Endothelial cell (in vitro differentiated cells): Measurements from ENCODE around the gene TAP2. TPM values are rescaled to one million over a fixed set of nuclear protein-coding genes. Genes with fewer than 3 reads are reported as not detected.

ENCODE experiments used
- DNase-seq: peaks from one replicate; pipeline ENCODE4 v3.0.0; 2021; ENCODE audit warnings: low spot score
- H3K27ac Mint-ChIP-seq: one replicate; pipeline ENCODE4 v1.8.0; 2021; ENCODE audit warnings: mixed read lengths, inconsistent platforms; ENCODE audit not compliant: unreplicated experiment
- H3K27me3 Mint-ChIP-seq: one replicate; pipeline ENCODE4 v1.8.0; 2021; ENCODE audit warnings: mild to moderate bottlenecking, moderate library complexity, mixed read lengths, inconsistent platforms; ENCODE audit not compliant: unreplicated experiment
- H3K36me3 Mint-ChIP-seq: one replicate; pipeline ENCODE4 v1.8.0; 2021; ENCODE audit warnings: mild to moderate bottlenecking, low read depth, mixed read lengths, inconsistent platforms; ENCODE audit not compliant: unreplicated experiment
- H3K4me1 Mint-ChIP-seq: one replicate; pipeline ENCODE4 v1.8.0; 2021; ENCODE audit warnings: mild to moderate bottlenecking, mixed read lengths, inconsistent platforms; ENCODE audit not compliant: unreplicated experiment
- H3K4me3 Mint-ChIP-seq: one replicate; pipeline ENCODE4 v1.8.0; 2021; ENCODE audit warnings: mild to moderate bottlenecking, mixed read lengths, inconsistent platforms; ENCODE audit not compliant: unreplicated experiment
- H3K9me3 Mint-ChIP-seq: one replicate; pipeline ENCODE4 v1.8.0; 2021; ENCODE audit warnings: mixed read lengths, inconsistent platforms; ENCODE audit not compliant: unreplicated experiment
- CTCF ChIP-seq: fragments of 200-600 bp; sonication (generic); IDR thresholded peaks from one replicate; pipeline ENCODE4 v1.5.0; 2021; ENCODE audit warnings: antibody characterized with exemption; ENCODE audit not compliant: unreplicated experiment
- total RNA-seq: library from RNA; stranded (reverse); fragmentation: NEBNext Ultra II Directional; extraction: Animal tissue kit (Norgen Biotek cat#: 25700); gene quantifications from one replicate; pipeline ENCODE4 v1.2.1, GENCODE V29; 2021; ENCODE audit not compliant: unreplicated experiment

The TAP2 gene
- total RNA-seq, 1 donor from 2014 or later = 9.2 TPM

GRCh38 chr6:32816746-32817204 is 21.8 kb downstream of the TAP2 start, which contains the start of gene HLA-DOB:
Gene HLA-DOB (minus strand): TSS chr6:32817002. CDS start chr6:32816951, 51 bp downstream.
- Mint-ChIP-seq H3K27me3 (peaks cover 1% of the 10 kb centered on the region), H3K9me3 (no peaks in the 10 kb centered on the region), H3K4me3 (no peak within 1 kb of the TSS), H3K4me1 (no peaks in the 10 kb centered on the region), H3K27ac (no peak within 1 kb of the TSS), H3K36me3 (no peaks in the 10 kb centered on the region)
- no peak for DNase-seq
- TF ChIP-seq CTCF = no peak

- H3K4me1 Mint-ChIP-seq = no peaks in the 10 kb centered on the region
- H3K9me3 Mint-ChIP-seq = no peaks in the 10 kb centered on the region
These were observed 22.5 kb downstream of the TAP2 start for GRCh38 chr6:32815996-32816395.

GRCh38 chr6:32815115-32815514 is 23.4 kb downstream of the TAP2 start:
- no peak overlapping the region for H3K4me3 Mint-ChIP-seq
- no peak for DNase-seq
- no peaks in the 10 kb centered on the region for H3K36me3 Mint-ChIP-seq
- H3K27me3 Mint-ChIP-seq = peaks cover 1% of the 10 kb centered on the region
- H3K9me3 Mint-ChIP-seq = no peaks in the 10 kb centered on the region
- no peaks in the 10 kb centered on the region for H3K4me1 Mint-ChIP-seq
- no peak for TF ChIP-seq CTCF
- peak overlapping the region; percentile 39 for H3K27ac Mint-ChIP-seq

More at GRCh38 chr6:32815996-32816395, 22.5 kb downstream of the TAP2 start:
- Mint-ChIP-seq H3K36me3 (no peaks in the 10 kb centered on the region), H3K27me3 (peaks cover 1% of the 10 kb centered on the region), H3K4me3 (no peak overlapping the region), H3K27ac (no peak overlapping the region)
- no peak for TF ChIP-seq CTCF
- no peak for DNase-seq

- Mint-ChIP-seq H3K27ac (no peak overlapping the region), H3K36me3 (no peaks in the 10 kb centered on the region), H3K27me3 (peaks cover 1% of the 10 kb centered on the region), H3K4me1 (no peaks in the 10 kb centered on the region), H3K4me3 (no peak overlapping the region), H3K9me3 (no peaks in the 10 kb centered on the region)
- no peak for TF ChIP-seq CTCF
- DNase-seq = no peak
These were observed 24.4 kb downstream of the TAP2 start for GRCh38 chr6:32814145-32814544.

- Mint-ChIP-seq H3K36me3 (no peaks in the 10 kb centered on the region), H3K27ac (no peak overlapping the region), H3K4me1 (no peaks in the 10 kb centered on the region), H3K4me3 (no peak overlapping the region), H3K27me3 (no peaks in the 10 kb centered on the region), H3K9me3 (no peaks in the 10 kb centered on the region)
- DNase-seq = no peak
- no peak for TF ChIP-seq CTCF
These were observed 29.4 kb downstream of the TAP2 start for GRCh38 chr6:32809171-32809570.
